SKM-1 treated with dmso at 0.1 percent for 144 hours (cell line): ENCODE data around the gene TEX14.
A peak's percentile ranks its signal among the peaks of the same experiment; 100 is the strongest.
"Not testable (repeated sequence)": the region's sequence is repeated elsewhere in the genome, so short reads cannot be mapped to it uniquely, and the experiment has no call there.

ENCODE experiments used
- DNase-seq: peaks from one replicate; lab custom pipeline; 2025; ENCODE audit not compliant: unreplicated experiment; lab: John Stamatoyannopoulos, UW

The TEX14 gene

GRCh38 chr17:58605986-58606385 lies 85.9 kb downstream of the TEX14 start:
- no peak for DNase-seq

GRCh38 chr17:58605470-58605869 lies 86.4 kb downstream of the TEX14 start:
- DNase-seq: no peak

DNA sequence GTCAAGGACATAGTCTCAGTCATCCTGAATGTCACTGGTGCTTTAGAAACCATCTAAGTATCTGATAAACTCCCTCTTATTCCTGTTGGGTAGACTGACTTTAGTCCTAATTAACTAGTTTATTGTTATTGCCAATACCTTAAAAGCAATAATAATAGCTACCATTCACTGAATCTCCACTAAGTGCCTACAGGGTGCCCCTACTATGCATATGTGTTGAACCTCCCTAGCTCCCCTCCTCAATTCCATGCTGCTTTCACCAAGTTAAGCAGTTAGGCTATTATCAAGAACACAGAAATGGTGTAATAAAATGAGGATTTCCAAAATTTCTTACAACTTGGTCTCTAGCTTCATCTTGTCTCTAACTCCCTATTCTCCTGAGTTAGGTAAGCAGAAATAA lies 89.9 kb downstream of the TEX14 start:
- no peak for DNase-seq

DNA sequence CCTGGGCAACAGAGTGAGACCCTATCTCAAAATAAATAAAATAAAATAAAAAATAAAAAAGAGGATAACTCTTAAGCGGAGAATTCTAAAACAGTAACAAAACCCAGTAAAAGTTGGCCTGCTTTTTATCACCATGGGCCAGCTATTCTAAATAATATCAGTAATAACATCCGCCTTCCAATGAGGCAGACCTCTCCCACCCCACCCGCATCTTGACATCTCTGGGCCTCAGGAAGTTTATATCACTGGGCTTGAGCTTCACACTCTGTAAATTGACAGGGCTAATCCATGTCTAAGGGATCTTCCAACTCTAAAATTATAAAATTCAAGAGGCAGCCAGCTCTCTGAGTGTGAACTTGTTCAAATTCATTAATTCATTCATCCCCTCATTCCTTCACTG lies 94.5 kb downstream of the TEX14 start:
- DNase-seq: no peak

- DNase-seq: no peak
Observed at GRCh38 chr17:58595194-58595792, 96.6 kb downstream of the TEX14 start.

GRCh38 chr17:58593123-58593522 lies 98.7 kb downstream of the TEX14 start:
- DNase-seq: no peak

GRCh38 chr17:58591455-58591854 lies 100.4 kb downstream of the TEX14 start:
- DNase-seq: no peak

DNA sequence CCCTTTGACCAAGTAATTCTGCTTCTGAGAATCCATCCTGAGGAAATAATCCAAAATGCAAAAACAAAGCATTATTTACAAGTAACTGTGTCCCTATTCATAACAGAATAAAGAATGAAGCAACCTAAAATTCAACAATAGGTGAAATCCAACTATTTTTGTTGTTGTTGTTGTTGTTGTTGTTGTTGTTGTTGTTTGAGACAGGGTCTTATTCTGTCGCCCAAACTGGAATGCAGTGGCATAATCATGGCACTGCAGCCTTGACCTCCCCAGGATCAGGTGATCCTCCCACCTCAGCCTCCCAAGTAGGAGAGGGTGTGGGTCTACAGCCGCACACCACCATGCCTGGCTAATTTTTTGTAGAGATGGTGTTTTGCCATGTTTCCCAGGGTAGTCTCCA lies 101.5 kb downstream of the TEX14 start:
- DNase-seq: no peak

- peak; percentile 25 for DNase-seq
Observed at GRCh38 chr17:58587713-58588117, 104.1 kb downstream of the TEX14 start.

GRCh38 chr17:58586009-58586644 lies 105.7 kb downstream of the TEX14 start:
- no peak for DNase-seq

DNA sequence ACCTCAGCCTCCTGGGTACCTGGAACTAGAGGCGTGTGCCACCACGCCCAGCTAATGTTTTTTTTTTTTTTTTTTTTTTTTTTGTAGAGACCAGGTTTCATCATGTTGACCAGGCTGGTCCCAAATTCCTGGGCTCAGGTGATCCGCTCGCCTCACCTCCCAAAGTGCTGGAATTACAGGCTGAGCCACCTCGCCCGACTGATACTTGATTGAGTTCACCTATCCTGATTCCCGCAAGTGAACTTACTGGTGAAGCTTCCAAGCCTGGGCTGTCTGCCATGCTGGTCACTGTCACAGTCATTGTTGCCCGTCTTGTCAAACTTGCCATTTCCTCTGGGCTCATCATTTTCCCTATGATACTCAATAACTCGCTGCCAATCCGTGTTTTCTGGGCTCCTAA lies 106.3 kb downstream of the TEX14 start:
- no peak for DNase-seq

DNA sequence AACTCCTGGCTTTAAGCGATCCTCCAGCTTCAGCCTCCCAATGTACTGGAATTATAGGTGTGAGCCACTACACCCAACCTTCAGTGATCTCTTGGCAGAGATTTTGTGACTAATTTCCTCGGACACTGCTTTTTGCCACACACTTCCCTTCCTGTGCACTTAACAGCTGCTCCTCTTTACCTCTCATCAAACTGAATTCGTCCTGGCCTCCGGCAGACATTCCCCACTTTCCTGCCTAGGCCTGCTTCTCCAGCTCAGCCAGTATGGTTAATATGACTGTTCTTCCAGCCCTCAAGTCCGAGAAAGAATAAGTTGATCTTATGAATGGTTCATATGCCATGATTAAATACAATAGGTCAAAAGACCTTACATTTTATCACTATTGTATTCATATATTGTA lies 108.4 kb downstream of the TEX14 start:
- no peak for DNase-seq

- not testable (repeated sequence) for DNase-seq
Observed at GRCh38 chr17:58582718-58583117, 109.1 kb downstream of the TEX14 start.

DNA sequence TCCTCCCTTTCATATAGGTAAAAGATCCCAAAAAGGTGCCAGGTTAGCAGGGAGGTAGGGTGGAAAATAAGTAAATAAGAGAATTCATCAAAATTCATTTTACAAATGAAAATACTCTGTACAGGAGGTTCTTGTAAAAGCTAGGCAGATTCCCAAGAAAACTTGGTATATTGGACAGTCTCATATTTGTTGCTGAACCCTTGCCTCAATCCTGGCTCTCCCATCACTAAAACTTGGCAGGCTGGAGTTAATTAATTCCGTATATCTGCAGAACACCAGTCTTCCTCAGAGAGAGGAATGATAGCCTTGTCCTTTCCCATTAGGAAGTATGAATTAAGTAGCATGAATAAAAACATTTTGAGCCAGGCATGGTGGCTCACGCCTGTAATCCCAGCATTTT lies 111.2 kb downstream of the TEX14 start:
- no peak for DNase-seq

GRCh38 chr17:58577696-58578095 lies 114.1 kb downstream of the TEX14 start:
- peak; percentile 3 for DNase-seq

DNA sequence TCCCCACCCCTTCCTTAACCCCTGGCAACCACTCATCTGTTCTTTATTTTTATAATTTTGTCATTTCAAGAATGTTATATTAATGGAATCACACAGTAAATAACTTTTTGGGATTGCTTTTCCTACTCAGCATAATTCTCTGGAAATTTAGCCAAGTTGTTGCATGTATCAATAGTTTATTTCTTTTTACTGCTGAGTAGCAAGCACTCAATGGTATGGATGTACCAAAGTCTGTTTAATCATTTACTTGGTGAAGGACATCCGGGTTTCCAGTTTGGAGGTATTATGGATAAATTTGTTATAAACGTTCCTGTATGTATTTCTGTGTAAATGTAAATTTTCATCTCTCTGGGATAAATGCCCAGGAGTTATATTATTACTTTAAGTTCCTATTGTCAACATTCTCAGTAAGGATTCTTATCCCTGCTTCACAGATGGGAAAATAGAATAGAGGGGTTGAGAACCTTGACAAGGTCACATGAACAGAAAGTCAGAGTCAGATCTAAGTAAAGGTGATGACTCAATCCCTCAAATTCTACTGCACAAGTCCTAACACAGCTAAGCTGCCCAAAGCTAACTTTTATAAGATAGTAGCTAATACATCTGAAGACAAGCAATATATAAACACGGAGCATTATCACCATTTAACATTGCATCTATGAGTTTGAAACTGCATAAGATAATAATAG lies 115.0 kb downstream of the TEX14 start:
- DNase-seq: no peak

- DNase-seq: no peak
Observed at GRCh38 chr17:58575511-58575910, 116.3 kb downstream of the TEX14 start.

DNA sequence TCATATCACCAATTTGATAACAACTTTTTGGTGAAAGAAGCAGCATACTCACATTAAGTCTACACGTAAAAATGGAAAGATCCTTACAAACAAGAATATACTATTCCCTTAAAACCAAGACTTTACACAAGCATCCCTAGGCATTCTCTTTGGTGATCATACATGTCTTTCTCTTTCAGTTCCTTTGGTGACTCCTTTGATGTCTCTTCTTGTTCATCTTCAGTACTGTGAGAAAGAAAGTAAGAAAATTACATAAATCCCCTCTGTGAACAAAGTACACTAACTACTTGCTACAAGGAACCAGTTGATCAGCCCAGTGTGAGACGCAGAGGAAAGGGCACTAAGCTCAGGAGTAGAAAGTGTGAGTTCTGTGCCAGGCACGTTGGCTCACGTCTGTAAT lies 117.8 kb downstream of the TEX14 start:
- DNase-seq: no peak

GRCh38 chr17:58572846-58573245 lies 119.0 kb downstream of the TEX14 start:
- DNase-seq: no peak

DNA sequence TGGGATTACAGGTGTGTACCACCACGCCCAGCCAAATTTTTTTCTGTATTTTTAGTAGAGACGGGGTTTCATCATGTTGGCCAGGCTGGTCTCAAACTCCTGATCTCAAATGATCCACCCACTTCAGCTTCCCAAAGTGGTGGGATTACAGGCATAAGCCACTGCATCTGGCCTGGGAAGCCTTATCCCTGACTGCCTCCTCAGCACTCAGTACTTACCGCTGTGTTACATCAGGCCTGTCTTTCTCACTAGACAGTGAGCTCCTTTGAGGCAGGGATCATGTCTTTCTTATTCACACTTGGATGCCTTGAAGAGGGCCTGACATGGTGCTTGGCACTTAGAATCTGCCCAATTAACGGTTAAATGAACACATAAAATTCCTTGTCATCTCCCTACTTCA lies 121.1 kb downstream of the TEX14 start:
- no peak for DNase-seq

GRCh38 chr17:58569196-58569595 lies 122.6 kb downstream of the TEX14 start:
- DNase-seq: peak; percentile 76

GRCh38 chr17:58568044-58568799 lies 123.6 kb downstream of the TEX14 start:
- DNase-seq: no peak
